Measurements from ENCODE around the gene IDH3A.

GRCh38 chr15:78182821-78183220 lies 33.7 kb downstream of the IDH3A start:
- TF ChIP-seq CTCF (IDR thresholded peaks at IDR 0.05; ENCODE audit: low read depth, low read length), result no peak
- no peak for TF ChIP-seq MAX (IDR thresholded peaks at IDR 0.05; ENCODE audit: low read depth, low read length)
- no peak for TF ChIP-seq POLR2A (IDR thresholded peaks at IDR 0.05; ENCODE audit: extremely low read depth, insufficient read length)

All from NB4 (cell line).